Fibroblast of lung (primary cell): ENCODE results near the gene TTC3. TPM values are rescaled to one million over a fixed set of nuclear protein-coding genes. Genes with fewer than 3 reads are reported as not detected.

Experiments
- DNase-seq, 2 donors: peaks; one replicate each; pipeline versions ENCODE4 v3.0.0 to v3.0.0-alpha.2; 2010; ENCODE audit warnings: low read depth in 2 of 2
- H2AFZ ChIP-seq: 2 replicates; pipeline ENCODE4 v1.5.1; 2012; ENCODE audit warnings: low read length, control low read depth, inconsistent platforms
- H3K27ac ChIP-seq: 2 replicates; pipeline ENCODE4 v1.5.1; 2011; ENCODE audit warnings: low read length, control low read depth; ENCODE audit not compliant: insufficient read depth
- H3K27me3 ChIP-seq: 2 replicates; pipeline ENCODE4 v1.5.1; 2011; ENCODE audit warnings: mild to moderate bottlenecking, low read length; ENCODE audit not compliant: control insufficient read depth, insufficient read depth
- H3K36me3 ChIP-seq: 2 replicates; pipeline ENCODE4 v1.5.1; 2011; ENCODE audit warnings: low read length; ENCODE audit not compliant: control insufficient read depth, insufficient read depth
- H3K4me1 ChIP-seq: 2 replicates; pipeline ENCODE4 v1.5.1; 2011; ENCODE audit warnings: low read length; ENCODE audit not compliant: control insufficient read depth, insufficient read depth; ENCODE audit errors: extremely low read depth
- H3K4me2 ChIP-seq: 2 replicates; pipeline ENCODE4 v1.5.1; 2011; ENCODE audit warnings: low read length, control low read depth; ENCODE audit not compliant: insufficient read depth; ENCODE audit errors: extremely low read depth
- H3K4me3 ChIP-seq, 4 experiments: fragments of 200-600 bp in 1 of 4; sonication (generic) in 1 of 4; replicated peaks in 1 of 4; 2 replicates each; pipeline ENCODE4 v1.5.1; 2011 to 2016; ENCODE audit warnings: low read length in 4 of 4, low read depth in 3 of 4, mild to moderate bottlenecking in 3 of 4, control low read depth in 2 of 4, inconsistent platforms in 1 of 4, mixed read lengths in 1 of 4; ENCODE audit not compliant: insufficient read depth in 1 of 4; ENCODE audit errors: control extremely low read depth in 1 of 4
- H3K79me2 ChIP-seq: 2 replicates; pipeline ENCODE4 v1.5.1; 2012; ENCODE audit warnings: mild to moderate bottlenecking, low read length, inconsistent platforms; ENCODE audit not compliant: control insufficient read depth, insufficient read depth
- H3K9ac ChIP-seq: 2 replicates; pipeline ENCODE4 v1.5.1; 2011; ENCODE audit warnings: mild to moderate bottlenecking, low read length, control low read depth; ENCODE audit not compliant: insufficient read depth
- H3K9me3 ChIP-seq: 2 replicates; pipeline ENCODE4 v1.5.1; 2012; ENCODE audit warnings: low read depth, low read length; ENCODE audit not compliant: control insufficient read depth, insufficient read depth
- H4K20me1 ChIP-seq: 2 replicates; pipeline ENCODE4 v1.5.1; 2011; ENCODE audit warnings: low read length; ENCODE audit not compliant: control insufficient read depth, insufficient read depth; ENCODE audit errors: extremely low read depth
- EZH2 ChIP-seq: IDR thresholded peaks from 2 replicates; pipeline ENCODE4 v1.5.1; 2012; ENCODE audit warnings: low read length, control low read depth, mild to moderate bottlenecking; ENCODE audit errors: missing control alignments
- polyA plus RNA-seq, 2 donors: library from polyadenylated mRNA; depleted of rRNA in 1 of 2; stranded (reverse) in 1 of 2; unstranded in 1 of 2; fragments of >200 nt; gene quantifications; 2 replicates each; pipeline ENCODE4 v1.2.1, GENCODE V29; 2011 to 2012; ENCODE audit warnings: missing spikeins in 1 of 2
- total RNA-seq: library from RNA; depleted of rRNA; stranded (reverse); fragments of >200 nt; gene quantifications from 2 replicates; pipeline ENCODE4 v1.2.1, GENCODE V29; 2014
- TF ChIP-seq, protein P1 (sequence below), 2 donors: IDR thresholded peaks in 1 of 2; conservative IDR thresholded peaks in 1 of 2; 1 replicate in 1 of 2; 2 replicates in 1 of 2; pipeline ENCODE4 v1.5.1; 2011 to 2012; ENCODE audit warnings: low read length in 2 of 2, control low read depth in 1 of 2, inconsistent platforms in 1 of 2, low read depth in 1 of 2, mild to moderate bottlenecking in 1 of 2

Gene TTC3
- total and polyA plus RNA-seq, 2 donors (not counting 1 experiment from before 2014, with no cell fraction given) = 121 to 224 TPM

GRCh38 chr21:37168666-37169065 is 95.6 kb downstream of the TTC3 start:
- no peak for DNase-seq
- Histone ChIP-seq H3K79me2 (no peaks in the 10 kb centered on the region), H3K4me2 (no peak overlapping the region), H3K9me3 (no peaks in the 10 kb centered on the region), H3K27me3 (no peaks in the 10 kb centered on the region), H4K20me1 (no peaks in the 10 kb centered on the region), H3K4me1 (no peaks in the 10 kb centered on the region), H3K9ac (no peak overlapping the region), H3K36me3 (peaks cover 5% of the 10 kb centered on the region), H2AFZ (no peak overlapping the region), H3K4me3 (no peak overlapping the region), H3K27ac (no peak overlapping the region)
- no peak for TF ChIP-seq EZH2
- TF ChIP-seq, protein P1, sequence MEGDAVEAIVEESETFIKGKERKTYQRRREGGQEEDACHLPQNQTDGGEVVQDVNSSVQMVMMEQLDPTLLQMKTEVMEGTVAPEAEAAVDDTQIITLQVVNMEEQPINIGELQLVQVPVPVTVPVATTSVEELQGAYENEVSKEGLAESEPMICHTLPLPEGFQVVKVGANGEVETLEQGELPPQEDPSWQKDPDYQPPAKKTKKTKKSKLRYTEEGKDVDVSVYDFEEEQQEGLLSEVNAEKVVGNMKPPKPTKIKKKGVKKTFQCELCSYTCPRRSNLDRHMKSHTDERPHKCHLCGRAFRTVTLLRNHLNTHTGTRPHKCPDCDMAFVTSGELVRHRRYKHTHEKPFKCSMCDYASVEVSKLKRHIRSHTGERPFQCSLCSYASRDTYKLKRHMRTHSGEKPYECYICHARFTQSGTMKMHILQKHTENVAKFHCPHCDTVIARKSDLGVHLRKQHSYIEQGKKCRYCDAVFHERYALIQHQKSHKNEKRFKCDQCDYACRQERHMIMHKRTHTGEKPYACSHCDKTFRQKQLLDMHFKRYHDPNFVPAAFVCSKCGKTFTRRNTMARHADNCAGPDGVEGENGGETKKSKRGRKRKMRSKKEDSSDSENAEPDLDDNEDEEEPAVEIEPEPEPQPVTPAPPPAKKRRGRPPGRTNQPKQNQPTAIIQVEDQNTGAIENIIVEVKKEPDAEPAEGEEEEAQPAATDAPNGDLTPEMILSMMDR (conservative IDR thresholded peaks at IDR 0.05 in 1 of 2, IDR thresholded peaks at IDR 0.05 in 1 of 2; ENCODE audit: low read depth in 1 of 2, low read length in 2 of 2) = no peak

DNA sequence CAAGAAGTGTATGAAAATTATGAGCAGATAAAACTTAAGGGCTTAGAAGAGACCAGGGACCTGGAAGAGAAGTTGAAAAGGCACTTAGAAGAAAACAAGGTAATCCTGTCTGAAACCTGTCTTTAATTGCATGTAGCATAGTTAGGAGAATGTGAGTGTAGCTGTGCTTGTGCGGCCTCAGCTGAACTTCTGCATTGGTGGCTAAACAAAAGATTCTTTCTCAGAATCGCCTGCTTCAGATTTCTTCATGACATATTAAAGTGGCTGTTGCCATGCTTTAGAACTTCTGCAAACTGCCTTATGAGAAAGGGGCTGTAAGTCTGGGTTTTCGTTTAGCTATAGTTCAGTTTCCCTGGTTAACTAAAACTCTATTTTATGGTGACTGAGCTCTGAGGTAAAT is 99.6 kb downstream of the TTC3 start:
- Histone ChIP-seq H3K36me3 (peaks cover 9% of the 10 kb centered on the region), H3K4me3 (no peak overlapping the region), H4K20me1 (no peaks in the 10 kb centered on the region), H3K9ac (no peak overlapping the region), H3K27me3 (no peaks in the 10 kb centered on the region), H3K9me3 (no peaks in the 10 kb centered on the region), H3K27ac (no peak overlapping the region), H3K4me1 (no peaks in the 10 kb centered on the region), H3K79me2 (no peaks in the 10 kb centered on the region), H2AFZ (no peak overlapping the region), H3K4me2 (no peak overlapping the region)
- TF ChIP-seq EZH2 = no peak
- TF ChIP-seq, protein P1 (conservative IDR thresholded peaks at IDR 0.05 in 1 of 2, IDR thresholded peaks at IDR 0.05 in 1 of 2; ENCODE audit: low read depth in 1 of 2, low read length in 2 of 2) = no peak
- no peak for DNase-seq

- DNase-seq = no peak
- no peaks in the 10 kb centered on the region for H4K20me1 ChIP-seq
- no peak overlapping the region for H3K4me2 ChIP-seq
- H3K9ac ChIP-seq = no peak overlapping the region
- H3K4me1 ChIP-seq = no peaks in the 10 kb centered on the region
- H3K4me3 ChIP-seq = no peak overlapping the region
- TF ChIP-seq EZH2 = no peak
- TF ChIP-seq, protein P1 (conservative IDR thresholded peaks at IDR 0.05 in 1 of 2, IDR thresholded peaks at IDR 0.05 in 1 of 2; ENCODE audit: low read depth in 1 of 2, low read length in 2 of 2) = no peak
- peaks cover 7% of the 10 kb centered on the region for H3K36me3 ChIP-seq
- no peaks in the 10 kb centered on the region for H3K27me3 ChIP-seq
- H2AFZ ChIP-seq = no peak overlapping the region
- no peak overlapping the region for H3K27ac ChIP-seq
- no peaks in the 10 kb centered on the region for H3K79me2 ChIP-seq
- H3K9me3 ChIP-seq = no peaks in the 10 kb centered on the region
Observed at GRCh38 chr21:37176716-37177115, 103.7 kb downstream of the TTC3 start.
